GM19351 (cell line): ENCODE data around the gene PHAF1.
"Not testable (repeated sequence)": the region's sequence is repeated elsewhere in the genome, so short reads cannot be mapped to it uniquely, and the experiment has no call there.

Experiments used
- ATAC-seq: cut with Tn5 transposase; IDR thresholded peaks from one replicate; pipeline ENCODE4 v1.9.1; 2021; ENCODE audit warnings: mild to moderate bottlenecking, moderate library complexity; ENCODE audit not compliant: unreplicated experiment

Gene PHAF1

DNA sequence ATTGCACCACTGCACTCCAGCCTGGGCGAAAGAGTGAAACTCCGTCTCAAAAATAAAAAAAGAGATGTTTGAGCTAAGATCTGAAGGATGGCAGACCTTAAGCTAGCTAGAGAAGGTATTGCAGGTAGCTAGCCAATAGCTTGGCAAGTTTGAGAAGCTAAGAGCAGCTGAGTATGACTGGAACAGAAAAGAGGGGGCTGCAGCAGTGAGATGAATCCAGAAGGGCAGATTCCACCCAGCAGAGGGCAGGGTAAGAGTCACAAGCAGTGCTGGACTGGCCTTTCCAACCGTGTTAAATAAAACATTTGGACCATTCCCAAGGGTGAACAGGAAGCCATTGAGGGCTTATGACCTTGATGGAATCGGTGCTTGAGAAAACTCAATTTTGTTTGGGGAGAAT, 5.7 kb upstream of the PHAF1 start:
- ATAC-seq: no peak

DNA sequence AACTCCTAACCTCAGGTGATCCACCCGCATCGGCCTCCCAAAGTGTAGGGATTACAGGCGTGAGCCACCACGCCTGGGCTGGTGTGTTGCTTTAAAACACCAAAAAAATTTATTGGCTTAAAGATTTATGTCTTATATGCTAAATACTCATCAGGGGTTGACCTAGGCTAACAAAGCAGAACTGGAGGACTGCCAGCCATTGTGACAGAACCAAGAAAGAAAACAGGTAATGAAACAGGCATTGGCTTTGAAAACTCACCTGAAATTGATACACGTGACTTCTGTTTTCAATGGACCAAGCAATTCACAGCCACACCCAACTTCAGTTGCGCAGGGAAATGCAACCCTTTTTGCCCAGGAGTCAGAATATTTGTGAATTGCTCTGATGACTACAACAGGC, 4.9 kb upstream of the PHAF1 start:
- no peak for ATAC-seq

DNA sequence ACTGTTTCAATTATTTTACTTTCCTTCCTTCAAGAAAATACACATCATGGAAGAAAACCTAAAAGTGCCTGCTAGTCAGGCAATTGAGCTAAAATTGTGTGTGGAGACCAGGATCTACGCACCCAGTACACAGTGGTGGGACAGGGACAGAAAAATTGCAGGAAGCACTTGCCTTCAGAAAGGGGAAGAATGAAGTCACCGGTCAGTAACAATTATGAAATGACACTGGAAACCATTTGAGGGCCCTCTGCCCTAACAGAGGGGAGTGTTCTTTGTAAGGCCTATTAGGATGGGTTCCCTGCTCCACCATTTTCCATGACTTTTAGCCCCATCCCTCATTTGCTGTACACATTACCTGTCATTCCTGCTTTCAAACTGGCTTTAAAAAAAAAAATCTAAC, 4.5 kb upstream of the PHAF1 start:
- no peak for ATAC-seq

DNA sequence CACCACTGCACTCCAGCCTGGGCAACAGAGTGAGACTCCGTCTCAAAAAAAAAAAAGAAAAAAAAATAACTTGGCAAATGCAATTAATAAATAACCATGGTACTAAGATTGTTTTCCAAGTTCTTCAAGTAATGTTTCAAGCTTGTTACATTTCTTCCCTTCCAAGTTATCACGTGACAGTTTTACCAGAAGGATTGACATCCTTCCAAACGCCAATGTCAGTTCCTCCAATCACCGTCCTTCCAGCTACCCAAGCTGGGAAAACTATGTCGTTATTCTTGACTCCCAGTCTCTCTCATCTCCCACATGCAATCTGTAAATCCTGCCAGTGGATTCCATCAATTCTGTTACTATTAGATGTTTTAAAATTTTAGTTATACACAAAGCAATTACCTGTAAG, 3.9 kb upstream of the PHAF1 start:
- no peak for ATAC-seq

DNA sequence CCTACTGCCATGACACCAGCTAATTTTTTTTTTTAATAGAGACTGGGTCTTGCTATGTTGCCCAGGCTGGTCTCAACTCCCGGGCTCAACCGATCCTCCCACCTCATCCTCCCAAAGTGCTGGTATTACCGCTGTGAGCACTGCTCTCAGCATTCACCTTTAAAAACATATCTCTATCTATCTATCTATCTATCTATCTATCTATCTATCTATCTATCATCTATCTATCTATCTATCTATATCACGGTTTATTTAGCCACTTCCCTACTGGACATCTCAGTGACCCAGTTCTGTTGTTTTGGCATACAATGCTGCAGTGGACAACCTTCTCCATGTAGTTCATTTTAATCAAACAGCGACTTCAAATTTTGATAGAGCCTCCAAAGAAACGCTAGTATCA, 1.3 kb upstream of the PHAF1 start:
- ATAC-seq: no peak

DNA sequence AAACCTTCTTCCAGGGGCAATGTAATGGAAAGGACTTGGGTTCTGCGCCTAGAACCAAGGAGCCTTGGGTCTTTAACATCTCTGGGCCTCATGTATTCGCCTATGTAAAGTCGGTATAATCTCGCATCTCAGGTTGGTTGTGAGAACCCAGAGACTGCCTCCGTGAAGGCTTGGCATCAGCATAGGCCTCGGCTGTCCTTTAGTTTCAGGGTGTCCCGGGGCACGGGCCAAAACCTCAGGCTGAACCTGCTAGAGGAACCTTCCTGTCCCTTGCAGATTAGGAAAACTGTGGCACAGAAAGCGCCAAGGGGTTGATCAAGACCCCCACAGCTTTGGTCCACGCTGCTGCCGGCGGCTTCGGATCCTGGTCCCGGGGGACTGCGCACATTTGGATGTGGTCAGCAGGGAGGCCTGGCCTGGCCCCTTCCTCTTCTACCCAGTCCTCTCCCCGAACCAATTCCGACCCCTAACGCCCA, 772 bp upstream of the PHAF1 start:
- ATAC-seq: no peak

DNA sequence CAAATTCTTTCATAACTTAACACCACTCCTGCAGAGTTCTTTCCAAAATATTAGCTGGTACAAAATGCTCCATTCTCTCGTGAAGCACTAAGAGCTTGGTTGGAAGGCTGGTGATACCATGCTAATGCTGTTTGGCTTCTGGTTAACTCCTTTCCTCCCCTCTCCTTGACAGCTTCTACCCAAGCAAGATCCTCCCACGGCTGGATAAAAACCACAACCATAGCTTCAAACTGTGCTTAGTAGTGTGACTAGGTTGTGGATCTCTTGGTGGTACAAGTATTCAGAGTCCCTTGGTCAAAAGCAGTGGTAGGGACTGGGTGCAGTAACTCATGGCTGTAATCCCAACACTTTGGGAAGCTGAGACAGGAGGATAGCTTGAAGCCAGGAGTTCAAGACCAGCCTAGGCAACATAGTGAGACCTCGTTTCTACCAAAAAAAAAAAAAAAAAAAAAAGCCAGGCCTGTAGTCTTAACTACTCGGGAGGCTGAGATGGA, 2.3 kb downstream of the PHAF1 start:
- no peak for ATAC-seq

DNA sequence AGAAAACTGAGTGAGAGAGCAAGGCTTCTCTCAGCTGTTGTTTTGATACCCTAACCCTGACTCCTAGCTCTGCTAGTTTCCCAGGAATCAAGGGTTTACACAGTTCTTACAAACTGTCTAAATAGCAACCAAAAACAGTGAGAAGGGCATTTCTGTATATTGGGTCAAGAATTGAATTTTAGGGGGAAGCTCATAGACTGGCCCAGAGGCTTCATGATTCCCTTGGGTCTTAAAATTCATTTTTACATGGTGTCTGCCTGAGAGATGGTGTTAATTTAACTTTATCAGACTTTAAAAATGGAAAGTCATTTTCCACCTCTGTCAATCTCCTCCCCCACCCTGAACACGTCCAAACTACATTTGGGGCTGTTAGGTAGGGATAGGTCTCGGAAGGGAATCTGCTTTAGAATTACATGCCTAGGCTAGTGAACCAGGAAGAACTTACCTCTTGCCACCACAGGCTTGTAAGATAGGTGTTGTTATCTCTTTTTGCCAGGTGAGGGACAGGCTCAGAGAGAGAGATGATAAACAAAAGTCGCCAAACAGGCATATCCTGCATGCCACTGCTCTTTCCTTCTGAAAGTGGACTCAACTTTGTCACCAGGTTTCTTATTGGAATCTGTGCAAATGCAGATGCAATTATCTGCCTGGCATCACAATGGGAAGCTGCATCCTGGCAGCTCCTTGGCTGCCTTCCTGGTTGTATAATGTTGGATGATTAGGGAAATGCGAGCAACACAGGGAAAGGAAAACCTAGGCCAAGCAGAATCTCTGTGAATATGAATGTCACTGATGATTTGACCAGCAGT, 3.1 kb downstream of the PHAF1 start:
- no peak for ATAC-seq

DNA sequence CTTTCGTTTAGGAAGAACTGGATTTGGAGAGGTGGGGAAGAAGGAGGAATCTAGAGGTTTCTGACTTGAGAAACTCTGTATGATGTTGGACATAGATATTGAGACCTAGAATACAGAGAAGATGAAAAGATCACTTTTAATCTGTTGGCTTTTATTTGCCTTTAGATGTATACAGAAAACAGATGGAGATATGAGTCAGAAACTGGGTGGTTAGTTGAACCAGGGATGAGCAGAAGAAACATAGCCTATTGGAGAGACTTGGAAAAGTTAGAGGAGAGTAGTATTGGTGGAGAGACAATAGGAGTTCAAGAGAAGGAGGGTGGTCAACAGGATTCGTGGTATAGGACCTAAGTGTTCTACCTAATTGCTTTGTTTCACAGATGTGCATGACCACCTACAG, 5.1 kb downstream of the PHAF1 start:
- ATAC-seq: no peak

DNA sequence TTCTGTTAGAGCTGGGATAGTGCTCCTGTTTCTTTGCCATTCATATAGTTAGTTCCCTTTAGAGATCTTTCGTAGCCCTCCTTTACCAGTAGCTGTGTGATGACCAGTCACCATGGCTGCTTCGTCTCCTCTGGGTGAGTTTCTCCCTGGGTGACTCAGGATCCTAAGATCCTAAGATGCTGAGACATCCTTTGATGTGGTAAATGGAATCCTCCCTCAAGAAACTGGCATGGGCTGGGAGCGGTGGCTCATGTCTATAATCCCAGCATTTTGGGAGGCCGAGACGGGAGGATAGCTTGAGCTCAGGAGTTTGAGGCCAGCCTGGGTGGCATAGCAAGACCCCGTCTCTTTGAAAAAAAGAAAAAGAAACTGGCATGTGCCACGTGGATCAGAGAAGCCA, 5.9 kb downstream of the PHAF1 start:
- ATAC-seq: no peak

DNA sequence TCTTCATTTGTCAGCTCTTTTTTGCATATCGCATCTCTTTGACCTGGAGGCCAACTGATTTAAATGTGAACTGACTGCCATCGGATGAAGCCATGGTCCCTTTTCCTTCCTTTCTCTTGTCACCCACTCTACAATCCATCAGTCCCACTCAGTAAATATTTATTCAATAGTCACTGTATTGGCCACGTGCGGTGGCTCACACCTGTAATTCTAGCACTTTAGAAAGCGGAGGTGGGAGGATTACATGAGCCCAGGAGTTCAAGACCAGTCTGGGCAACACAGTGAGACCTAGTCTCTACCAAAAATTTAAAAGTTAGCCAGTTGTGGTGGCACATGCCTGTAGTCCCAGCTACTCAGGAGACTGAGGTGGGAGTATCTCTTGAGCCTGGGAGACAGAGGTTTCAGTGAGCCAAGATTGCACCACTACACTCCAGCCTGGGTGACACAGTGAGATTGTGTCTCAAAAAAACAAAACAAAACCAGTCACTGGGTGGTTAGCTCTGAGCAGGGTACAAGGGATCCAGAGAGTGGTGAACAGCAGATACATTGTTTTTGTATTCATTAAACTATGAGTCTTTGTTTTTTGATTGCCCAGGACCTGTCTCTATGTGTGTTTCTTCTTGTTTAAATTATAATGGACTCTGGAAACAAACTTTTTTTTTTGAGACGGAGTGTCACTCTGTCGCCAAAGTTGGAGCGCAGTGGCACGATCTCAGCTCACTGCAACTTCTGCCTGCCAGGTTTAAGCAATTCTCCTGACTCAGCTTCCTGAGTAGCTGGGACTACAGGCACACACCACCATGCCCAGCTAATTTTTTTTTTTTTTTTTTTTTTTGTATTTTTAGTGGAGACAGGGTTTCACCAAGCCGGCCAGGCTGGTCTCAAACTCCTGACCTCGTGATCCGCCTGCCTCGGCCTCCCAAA, 6.9 kb downstream of the PHAF1 start:
- no peak for ATAC-seq

DNA sequence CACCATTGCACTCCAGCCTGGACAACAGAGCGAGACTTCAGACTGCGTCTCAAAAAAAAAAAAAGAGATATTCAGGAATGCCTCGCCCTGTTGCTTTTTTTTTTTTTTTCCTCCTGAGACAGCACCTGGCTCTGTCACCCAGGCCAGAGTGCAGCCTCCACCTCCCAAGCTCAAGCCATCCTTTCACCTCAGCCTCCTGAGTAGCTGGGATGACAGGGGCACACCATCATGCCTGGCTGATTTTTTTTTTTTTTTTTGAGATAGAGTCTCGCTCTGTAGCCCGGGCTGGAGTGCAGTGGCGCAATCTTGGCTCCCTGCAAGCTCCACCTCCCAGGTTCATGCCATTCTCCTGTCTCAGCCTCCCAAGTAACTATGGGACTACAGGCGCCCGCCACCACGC, 8.0 kb downstream of the PHAF1 start:
- no peak for ATAC-seq

DNA sequence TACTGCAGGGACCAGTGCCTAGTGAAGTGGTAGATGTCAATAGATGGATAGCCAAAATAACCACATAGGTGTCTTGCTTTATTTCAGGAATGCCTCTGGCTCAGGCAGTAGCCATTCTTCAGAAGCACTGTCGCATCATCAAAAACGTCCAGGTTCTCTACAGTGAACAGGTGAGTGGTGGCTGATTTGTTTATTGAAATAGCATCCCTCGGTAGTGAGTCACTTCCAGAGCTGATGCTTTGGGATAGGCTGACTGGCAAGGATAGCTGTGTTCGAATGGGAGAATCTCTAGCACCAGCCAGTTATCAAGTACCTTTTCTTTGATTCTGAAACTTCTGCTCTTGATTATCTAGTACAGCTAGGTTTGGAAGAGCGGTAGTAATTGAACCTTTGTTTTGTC, 10.3 kb downstream of the PHAF1 start:
- no peak for ATAC-seq

DNA sequence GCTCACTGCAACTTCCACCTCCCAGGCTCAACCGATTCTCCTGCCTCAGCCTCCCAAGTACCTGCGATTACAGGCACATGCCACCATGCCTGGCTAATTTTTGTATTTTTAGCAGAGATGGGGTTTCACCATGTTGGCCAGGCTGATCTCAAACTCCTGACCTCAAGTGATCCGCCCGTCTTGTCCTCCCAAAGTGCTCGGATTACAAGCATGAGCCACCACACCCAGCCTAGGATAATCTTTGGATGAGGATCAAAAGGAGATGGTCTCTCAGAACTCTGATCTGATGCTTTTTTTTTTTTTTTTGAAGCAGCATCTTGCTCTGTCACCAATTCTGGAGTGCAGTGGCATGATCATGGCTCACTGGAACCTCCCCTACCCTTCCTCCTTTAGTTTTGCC, 13.1 kb downstream of the PHAF1 start:
- ATAC-seq: not testable (repeated sequence)

DNA sequence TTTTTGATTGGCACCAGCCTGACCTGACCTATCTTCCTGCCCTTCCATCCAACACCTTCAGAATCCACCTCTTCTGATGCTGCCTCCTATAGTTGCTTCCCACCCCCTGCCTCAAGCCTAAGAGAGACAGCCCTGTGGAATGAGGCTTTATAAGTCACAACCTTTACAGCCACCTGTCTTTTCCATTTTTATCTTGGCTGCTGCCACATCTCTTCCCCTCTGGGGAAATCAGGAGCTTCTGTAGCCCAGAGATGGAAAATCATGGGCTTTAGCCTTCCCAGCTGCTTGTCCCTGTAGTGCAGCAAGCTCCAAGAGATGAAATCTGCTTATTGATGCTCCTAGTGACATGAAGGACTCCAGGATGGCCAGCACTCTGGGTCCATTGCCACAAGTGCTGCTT, 18.7 kb downstream of the PHAF1 start:
- no peak for ATAC-seq

DNA sequence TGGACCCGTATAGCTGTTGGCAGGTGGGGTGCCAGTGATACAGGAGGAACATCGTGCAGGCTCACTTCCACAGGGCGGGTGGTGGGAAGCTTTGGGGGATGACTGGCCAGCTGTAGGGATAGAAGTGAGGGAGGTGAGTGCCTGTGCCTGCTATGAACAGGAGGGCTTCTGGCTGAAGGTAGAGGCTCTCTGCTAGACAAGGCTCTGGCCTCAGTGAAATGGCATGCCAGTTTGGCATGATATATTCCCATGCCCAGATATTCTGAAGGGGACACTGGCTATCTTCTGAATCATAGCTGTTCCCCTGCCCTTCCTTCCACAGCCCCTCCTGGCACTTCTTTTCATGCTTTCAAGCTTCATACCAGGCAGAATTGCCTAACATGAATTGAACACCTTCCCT, 19.1 kb downstream of the PHAF1 start:
- ATAC-seq: no peak

DNA sequence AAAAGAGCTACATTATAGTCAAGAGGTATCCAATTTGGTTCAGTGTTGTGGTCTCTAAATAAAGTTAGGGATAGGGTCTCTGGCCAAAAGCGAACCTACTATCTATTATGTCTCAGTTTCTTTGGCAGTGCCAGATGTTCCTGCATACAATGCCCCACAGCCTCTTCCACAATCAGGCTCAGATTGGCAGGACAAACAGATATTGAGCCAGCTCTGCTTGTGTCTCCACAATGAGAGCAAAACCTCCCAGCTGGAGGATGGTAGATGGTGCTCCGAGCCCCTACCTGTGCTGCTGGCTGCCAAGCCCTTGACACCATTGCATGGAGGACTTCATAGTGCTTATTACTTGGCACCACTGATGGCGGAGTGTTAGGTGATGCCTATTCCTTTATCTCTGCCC, 19.7 kb downstream of the PHAF1 start:
- no peak for ATAC-seq

DNA sequence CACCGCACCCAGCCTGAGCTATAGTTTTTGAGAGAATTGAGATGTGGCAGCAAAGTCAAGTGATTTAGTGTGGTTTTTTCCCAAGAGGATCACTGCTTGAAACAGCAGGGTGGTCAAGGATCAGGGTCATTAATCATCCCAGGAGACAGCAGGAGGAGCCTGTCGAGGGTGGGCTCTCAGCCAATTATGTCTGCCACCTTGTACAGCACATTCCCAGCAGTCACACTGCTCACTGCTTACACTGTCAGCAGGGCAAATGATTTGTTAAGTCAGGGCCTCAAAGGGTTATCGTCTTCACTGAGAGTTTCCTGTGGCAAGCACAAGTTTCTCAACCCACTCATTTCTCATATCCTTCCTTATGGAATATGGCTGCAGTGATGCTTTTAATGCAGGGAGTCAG, 27.9 kb downstream of the PHAF1 start:
- ATAC-seq: no peak

DNA sequence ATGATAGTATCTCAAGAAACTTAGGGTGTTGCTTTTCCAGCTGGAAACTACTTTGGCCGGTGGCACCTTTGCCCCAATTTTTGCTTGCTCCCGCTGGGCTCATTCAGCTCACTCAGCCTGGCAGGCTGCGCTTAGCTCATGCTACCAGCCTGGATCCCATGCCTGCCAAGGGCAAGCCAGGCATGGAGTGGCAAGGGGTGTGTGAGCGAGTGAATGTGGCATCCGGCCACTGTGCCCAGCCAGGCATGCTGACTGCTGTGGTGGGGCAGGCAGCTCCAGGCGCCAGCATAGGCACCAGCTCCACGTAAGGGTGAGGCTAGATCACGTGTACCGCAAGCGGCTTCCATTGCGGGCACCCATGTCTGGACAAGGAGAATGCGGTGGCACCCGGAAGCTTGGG, 31.6 kb downstream of the PHAF1 start:
- no peak for ATAC-seq

DNA sequence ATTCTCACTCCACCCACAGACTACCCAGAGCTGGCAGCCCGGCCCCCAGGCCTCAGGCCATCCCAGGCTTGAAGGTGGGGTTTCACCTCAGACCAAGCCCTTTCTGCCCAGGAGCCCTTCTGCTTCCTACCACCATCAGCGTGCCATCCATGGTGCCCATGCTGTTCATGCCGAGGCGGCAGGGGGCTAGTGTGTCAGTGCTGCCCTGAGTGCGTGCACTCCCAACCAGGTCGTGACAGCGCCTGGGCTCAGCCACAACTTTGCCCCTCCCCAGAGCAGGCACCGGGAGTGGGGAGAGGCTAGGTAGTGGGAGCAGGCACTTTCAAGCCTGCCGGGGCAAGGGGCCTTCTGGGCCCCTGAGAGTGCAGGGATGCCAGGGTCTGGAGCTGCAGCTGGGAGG, 32.6 kb downstream of the PHAF1 start:
- no peak for ATAC-seq

DNA sequence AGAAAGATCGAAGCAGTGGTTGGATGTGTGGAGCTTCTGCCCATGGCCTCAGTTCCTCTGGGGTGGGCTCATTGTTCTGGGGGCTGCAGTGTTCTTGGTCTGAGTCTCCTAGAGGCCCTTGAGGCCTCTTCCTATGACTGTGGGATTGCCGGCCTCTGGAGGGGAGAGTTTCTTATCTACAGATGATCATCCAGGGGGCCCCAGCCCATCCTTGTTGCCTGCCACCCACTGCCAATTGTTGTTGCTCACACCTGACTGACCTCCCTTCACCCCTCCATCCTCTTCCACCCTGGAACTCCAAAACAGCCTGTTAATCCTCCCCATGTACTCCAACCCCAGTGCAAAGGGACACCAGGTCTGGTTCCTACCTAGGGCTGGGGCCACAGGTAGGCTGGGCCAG, 35.2 kb downstream of the PHAF1 start:
- no peak for ATAC-seq

DNA sequence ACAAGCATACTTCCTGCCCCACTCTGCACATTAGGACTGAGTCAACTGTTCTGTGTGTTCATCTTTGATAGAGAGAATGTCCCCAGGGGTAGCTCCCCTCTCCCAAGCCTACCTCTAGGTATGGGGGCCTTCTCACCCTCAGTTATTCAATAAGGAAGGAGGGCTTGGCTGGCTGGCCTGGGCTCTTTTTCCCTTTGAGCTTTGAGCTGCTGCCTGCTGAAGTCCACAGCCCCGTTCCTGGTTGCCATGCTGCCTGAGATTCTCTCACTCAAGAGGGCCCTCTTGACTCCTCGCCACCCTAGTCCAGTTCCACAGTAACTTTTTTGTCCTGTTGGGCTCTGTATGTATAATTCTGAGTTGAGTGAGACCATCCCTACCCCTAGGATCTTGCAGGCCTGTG, 36.0 kb downstream of the PHAF1 start:
- ATAC-seq: no peak
